IPS-20b (cell line): ENCODE data around the gene CCDC126.
A peak's percentile ranks its signal among the peaks of the same experiment; 100 is the strongest.

Experiments used
- H3K27ac ChIP-seq: one replicate; pipeline ENCODE4 v1.5.1; 2013; ENCODE audit warnings: low read length
- H3K27me3 ChIP-seq: 2 replicates; pipeline ENCODE4 v1.6.1; 2013; ENCODE audit warnings: mild to moderate bottlenecking, low read length, inconsistent platforms; ENCODE audit not compliant: insufficient read depth
- H3K36me3 ChIP-seq: 2 replicates; pipeline ENCODE4 v1.6.1; 2013; ENCODE audit warnings: low read depth, mild to moderate bottlenecking, inconsistent platforms, low read length, moderate library complexity; ENCODE audit not compliant: insufficient read depth
- H3K4me1 ChIP-seq: 2 replicates; pipeline ENCODE4 v1.6.1; 2013; ENCODE audit warnings: mild to moderate bottlenecking, control low read depth, inconsistent platforms, low read length, moderate library complexity; ENCODE audit not compliant: insufficient read depth
- H3K4me3 ChIP-seq: 2 replicates; pipeline ENCODE4 v1.5.1; 2013; ENCODE audit warnings: mild to moderate bottlenecking, low read length, inconsistent platforms
- H3K9ac ChIP-seq: 2 replicates; pipeline ENCODE4 v1.6.1; 2013; ENCODE audit warnings: low read depth, mild to moderate bottlenecking, inconsistent platforms, low read length, moderate library complexity
- H3K9me3 ChIP-seq: 2 replicates; pipeline ENCODE4 v1.6.1; 2013; ENCODE audit warnings: mild to moderate bottlenecking, low read depth, low read length, inconsistent platforms; ENCODE audit not compliant: insufficient read depth

CCDC126 gene

DNA sequence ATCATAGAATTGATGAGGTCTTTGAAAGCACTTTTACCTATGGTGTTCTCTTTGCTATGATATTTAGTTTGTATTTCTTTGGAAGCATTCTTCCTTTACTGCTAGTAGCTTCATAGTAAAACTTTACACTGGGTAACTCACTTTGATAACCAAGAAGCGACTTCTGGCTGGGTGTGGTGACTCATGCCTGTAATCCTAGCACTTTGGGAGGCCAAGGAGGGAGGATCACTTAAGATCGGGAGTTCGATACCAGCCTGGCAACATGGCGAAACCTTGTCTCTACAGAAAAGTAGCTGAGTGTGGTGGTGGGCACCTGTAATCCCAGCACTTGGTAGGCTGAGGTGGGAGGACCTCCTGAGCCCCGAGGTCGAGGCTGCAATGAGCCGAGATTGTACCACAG is 36.2 kb downstream of the CCDC126 start:
- H3K9ac ChIP-seq = no peak overlapping the region
- no peaks in the 10 kb centered on the region for H3K9me3 ChIP-seq
- no peak overlapping the region for H3K27ac ChIP-seq
- no peak overlapping the region for H3K4me3 ChIP-seq
- no peaks in the 10 kb centered on the region for H3K36me3 ChIP-seq
- H3K27me3 ChIP-seq = no peaks in the 10 kb centered on the region
- no peaks in the 10 kb centered on the region for H3K4me1 ChIP-seq

DNA sequence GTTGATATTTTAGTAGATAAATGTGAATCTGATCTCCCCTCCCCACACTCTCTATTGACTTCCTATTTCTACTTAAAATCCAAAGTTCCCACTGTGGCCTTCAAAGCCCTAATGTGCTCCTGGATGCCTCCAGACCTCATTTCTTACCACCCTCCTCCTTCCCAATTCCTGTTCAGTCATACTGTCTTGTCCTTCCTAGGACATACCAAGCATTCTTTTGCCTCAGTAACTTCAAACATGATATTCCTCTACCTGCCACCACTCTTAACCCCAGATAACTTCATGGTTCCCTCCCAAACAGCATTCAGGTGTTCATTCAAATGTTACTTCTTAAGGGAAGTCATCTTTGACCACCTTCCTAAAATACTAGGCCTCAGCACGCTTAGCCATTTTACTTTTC is 48.6 kb downstream of the CCDC126 start:
- Histone ChIP-seq H3K27ac (no peak overlapping the region), H3K4me3 (no peak overlapping the region), H3K36me3 (no peaks in the 10 kb centered on the region), H3K9ac (no peak overlapping the region), H3K4me1 (no peaks in the 10 kb centered on the region), H3K27me3 (no peaks in the 10 kb centered on the region), H3K9me3 (no peaks in the 10 kb centered on the region)

DNA sequence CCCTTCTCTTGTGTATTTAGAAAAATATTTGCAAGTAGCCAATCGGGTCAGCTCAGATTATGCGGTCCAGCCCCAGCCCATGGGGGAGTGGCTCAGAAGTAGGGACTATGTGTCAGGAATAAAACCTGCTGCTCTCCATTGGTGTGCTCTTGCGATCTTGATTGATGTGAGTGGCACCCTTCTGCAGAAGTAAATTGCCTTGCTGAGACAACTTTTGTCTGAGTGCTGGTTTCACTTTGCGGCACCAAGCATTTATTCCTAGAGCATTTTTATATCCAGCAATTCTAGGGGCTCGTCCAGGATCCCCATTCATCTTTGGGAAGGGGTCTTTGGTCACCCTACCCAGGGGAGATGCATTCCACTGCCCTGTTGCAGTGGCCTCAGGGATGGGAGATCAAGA is 56.8 kb downstream of the CCDC126 start:
- Histone ChIP-seq H3K4me3 (no peak overlapping the region), H3K9ac (no peak overlapping the region), H3K27me3 (no peaks in the 10 kb centered on the region), H3K27ac (no peak overlapping the region), H3K9me3 (peaks cover 24% of the 10 kb centered on the region; the same call in 1 of the 2 replicates), H3K36me3 (no peaks in the 10 kb centered on the region), H3K4me1 (no peaks in the 10 kb centered on the region)

GRCh38 chr7:23654508-23654907 is 57.3 kb downstream of the CCDC126 start:
- no peak overlapping the region for H3K27ac ChIP-seq
- H3K9me3 ChIP-seq = peaks cover 26% of the 10 kb centered on the region; the same call in 1 of the 2 replicates
- no peak overlapping the region for H3K9ac ChIP-seq
- no peaks in the 10 kb centered on the region for H3K27me3 ChIP-seq
- no peaks in the 10 kb centered on the region for H3K4me1 ChIP-seq
- H3K4me3 ChIP-seq = no peak overlapping the region
- no peaks in the 10 kb centered on the region for H3K36me3 ChIP-seq

GRCh38 chr7:23655433-23655832 is 58.3 kb downstream of the CCDC126 start:
- H3K27ac ChIP-seq = no peak overlapping the region

DNA sequence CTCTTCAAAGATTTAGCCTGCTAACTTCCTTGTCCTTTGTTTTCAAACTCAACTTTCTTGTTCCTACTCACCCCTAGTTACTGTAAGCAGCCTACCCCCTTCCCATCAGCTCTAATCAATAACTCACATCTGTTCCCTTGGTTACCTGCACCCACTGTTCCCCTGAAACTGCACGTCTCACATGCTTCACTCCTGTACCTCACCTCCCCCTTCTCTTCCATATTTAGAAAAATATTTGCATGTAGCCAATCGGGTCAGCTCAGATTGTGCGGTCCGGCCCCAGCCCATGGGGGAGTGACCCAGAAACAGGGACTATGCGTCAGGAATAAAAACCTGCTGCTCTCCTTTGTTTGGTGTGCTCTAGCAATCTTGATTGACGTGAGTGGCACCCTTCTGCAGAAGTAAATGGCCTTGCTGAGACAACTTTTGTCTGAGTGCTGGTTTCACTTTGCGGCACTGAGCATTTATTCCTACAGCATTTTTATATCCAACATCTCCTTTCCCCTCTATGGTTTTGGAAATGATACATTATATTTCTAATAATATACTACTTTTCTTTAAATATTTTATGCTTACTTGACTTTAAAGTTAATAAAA is 61.7 kb downstream of the CCDC126 start:
- Histone ChIP-seq H3K27me3 (no peaks in the 10 kb centered on the region), H3K9me3 (peaks cover 13% of the 10 kb centered on the region; the same call in 1 of the 2 replicates), H3K4me1 (peaks cover 16% of the 10 kb centered on the region), H3K27ac (no peak overlapping the region), H3K9ac (no peak overlapping the region), H3K36me3 (no peaks in the 10 kb centered on the region), H3K4me3 (no peak overlapping the region)

More at GRCh38 chr7:23655433-23655832, 58.3 kb downstream of the CCDC126 start:
- H3K9me3 ChIP-seq = peaks cover 26% of the 10 kb centered on the region; the same call in 1 of the 2 replicates
- H3K9ac ChIP-seq = no peak overlapping the region
- no peaks in the 10 kb centered on the region for H3K36me3 ChIP-seq
- no peak overlapping the region for H3K4me3 ChIP-seq
- no peaks in the 10 kb centered on the region for H3K27me3 ChIP-seq
- H3K4me1 ChIP-seq = no peaks in the 10 kb centered on the region

DNA sequence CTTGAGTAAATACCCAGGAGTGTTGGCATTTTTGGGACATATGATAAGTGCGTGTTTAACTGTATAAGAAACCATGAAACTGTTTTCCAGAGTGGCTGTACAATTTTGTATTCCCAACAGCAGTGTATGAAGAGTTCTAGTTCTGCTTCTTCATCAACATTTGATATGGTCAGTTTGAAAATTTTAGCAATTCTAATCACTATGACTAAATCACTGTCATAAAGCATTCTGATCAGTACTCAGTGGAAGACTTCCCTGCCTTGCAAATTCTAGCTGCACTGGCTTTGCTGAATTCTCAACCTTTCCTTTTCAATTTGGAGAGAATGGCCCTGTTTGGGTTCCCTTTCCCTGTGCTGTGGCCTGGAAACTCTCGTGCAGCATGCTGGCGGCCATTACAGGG is 64.2 kb downstream of the CCDC126 start:
- H3K9me3 ChIP-seq = peaks cover 7% of the 10 kb centered on the region; the same call in 1 of the 2 replicates
- H3K27me3 ChIP-seq = no peaks in the 10 kb centered on the region
- peak overlapping the region; percentile 62; the same call in 1 of the 2 replicates for H3K9ac ChIP-seq

GRCh38 chr7:23662124-23662983 is 65.2 kb downstream of the CCDC126 start:
- H3K36me3 ChIP-seq = no peaks in the 10 kb centered on the region
- peak overlapping the region; percentile 55 for H3K27ac ChIP-seq
- peaks cover 16% of the 10 kb centered on the region for H3K4me1 ChIP-seq
- peaks cover 7% of the 10 kb centered on the region; the same call in 1 of the 2 replicates for H3K9me3 ChIP-seq
- no peaks in the 10 kb centered on the region for H3K27me3 ChIP-seq
- H3K9ac ChIP-seq = peak overlapping the region; percentile 62; the same call in 1 of the 2 replicates
- H3K4me3 ChIP-seq = peak overlapping the region; percentile 25; the same call in 1 of the 2 replicates

More for the DNA sequence above, 64.2 kb downstream of the CCDC126 start:
- Histone ChIP-seq H3K36me3 (no peaks in the 10 kb centered on the region), H3K4me1 (peaks cover 16% of the 10 kb centered on the region), H3K4me3 (no peak overlapping the region), H3K27ac (no peak overlapping the region)

- Histone ChIP-seq H3K9me3 (peaks cover 7% of the 10 kb centered on the region; the same call in 1 of the 2 replicates), H3K4me1 (peaks cover 16% of the 10 kb centered on the region), H3K4me3 (no peak overlapping the region; the same call in 1 of the 2 replicates), H3K27ac (peak overlapping the region; percentile 55), H3K9ac (peak overlapping the region; percentile 62; the same call in 1 of the 2 replicates), H3K36me3 (no peaks in the 10 kb centered on the region), H3K27me3 (no peaks in the 10 kb centered on the region)
These were observed 65.8 kb downstream of the CCDC126 start for GRCh38 chr7:23662984-23663313.

DNA sequence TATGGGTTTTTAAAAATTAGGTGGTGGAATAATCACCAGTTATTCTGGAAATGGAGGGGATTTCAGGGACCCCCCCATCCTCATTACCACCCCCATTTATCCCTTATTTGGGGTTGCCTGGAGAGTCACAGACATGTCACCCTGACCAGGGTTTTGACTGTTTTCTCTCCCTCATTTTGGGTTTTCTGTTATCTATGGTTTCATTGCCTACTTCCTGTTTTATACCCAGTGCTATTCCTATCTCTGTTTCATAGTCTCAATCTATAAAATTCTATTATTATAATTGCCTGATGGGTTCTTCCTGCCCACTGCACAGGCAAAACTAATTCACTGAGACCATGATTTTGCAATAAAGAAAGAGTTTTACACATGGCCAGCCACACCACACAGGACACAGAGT is 66.9 kb downstream of the CCDC126 start:
- no peaks in the 10 kb centered on the region for H3K36me3 ChIP-seq
- H3K9ac ChIP-seq = no peak overlapping the region; the same call in 1 of the 2 replicates
- no peak overlapping the region for H3K4me3 ChIP-seq
- H3K9me3 ChIP-seq = no peaks in the 10 kb centered on the region
- H3K27me3 ChIP-seq = no peaks in the 10 kb centered on the region
- H3K4me1 ChIP-seq = peaks cover 16% of the 10 kb centered on the region
- H3K27ac ChIP-seq = no peak overlapping the region

- Histone ChIP-seq H3K27ac (no peak overlapping the region), H3K36me3 (no peaks in the 10 kb centered on the region), H3K9ac (no peak overlapping the region), H3K4me3 (no peak overlapping the region), H3K4me1 (no peaks in the 10 kb centered on the region), H3K27me3 (no peaks in the 10 kb centered on the region), H3K9me3 (no peaks in the 10 kb centered on the region)
These were observed 74.9 kb downstream of the CCDC126 start for GRCh38 chr7:23672033-23672432.
